NCI-H1105 (cell line): ENCODE data around the gene SCRN2.

Experiments used
- DNase-seq: peaks from one replicate; lab custom pipeline; 2025; lab: John Stamatoyannopoulos, UW

SCRN2 gene

DNA sequence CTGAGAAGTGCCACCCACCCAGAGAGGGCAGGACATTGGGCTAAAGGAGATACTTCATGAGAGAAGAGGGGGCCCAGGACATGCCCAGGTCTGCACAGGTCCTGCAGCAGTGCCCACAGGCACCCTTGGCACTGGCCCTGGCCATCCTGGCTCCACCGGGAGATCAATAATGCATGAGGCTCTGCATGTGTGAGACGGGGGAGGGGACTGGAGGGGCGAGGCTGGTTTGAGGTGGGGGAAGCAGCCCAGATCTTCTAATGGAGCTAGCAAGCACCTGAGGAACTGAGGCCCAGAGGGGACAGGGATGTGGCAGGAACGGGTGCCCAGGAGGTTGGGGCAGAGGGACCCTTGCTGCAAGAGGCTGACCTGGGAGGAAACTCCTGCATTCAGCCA is 20.0 kb downstream of the SCRN2 start:
- no peak for DNase-seq

- no peak for DNase-seq
Measured at GRCh38 chr17:47820033-47820789, 20.9 kb downstream of the SCRN2 start.

DNA sequence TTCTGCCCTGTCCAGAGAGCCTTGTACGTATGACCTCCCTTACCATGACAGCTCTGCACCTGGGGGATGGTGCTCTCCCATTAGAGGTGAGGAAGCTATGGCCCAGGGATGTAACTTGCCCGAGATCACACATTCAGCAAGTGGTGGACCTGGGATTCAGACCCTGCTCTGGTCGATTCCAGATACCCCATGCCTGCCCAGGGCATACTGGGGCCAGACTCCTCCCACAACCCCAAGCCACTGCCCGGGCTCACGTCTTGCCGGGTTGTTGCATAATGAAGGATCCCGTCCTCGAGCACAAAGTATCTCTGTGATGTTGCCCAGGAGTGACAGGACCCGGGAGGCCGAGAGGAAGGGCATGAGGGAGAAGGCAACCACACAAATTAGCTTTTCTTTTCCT is 21.6 kb downstream of the SCRN2 start:
- no peak for DNase-seq

DNA sequence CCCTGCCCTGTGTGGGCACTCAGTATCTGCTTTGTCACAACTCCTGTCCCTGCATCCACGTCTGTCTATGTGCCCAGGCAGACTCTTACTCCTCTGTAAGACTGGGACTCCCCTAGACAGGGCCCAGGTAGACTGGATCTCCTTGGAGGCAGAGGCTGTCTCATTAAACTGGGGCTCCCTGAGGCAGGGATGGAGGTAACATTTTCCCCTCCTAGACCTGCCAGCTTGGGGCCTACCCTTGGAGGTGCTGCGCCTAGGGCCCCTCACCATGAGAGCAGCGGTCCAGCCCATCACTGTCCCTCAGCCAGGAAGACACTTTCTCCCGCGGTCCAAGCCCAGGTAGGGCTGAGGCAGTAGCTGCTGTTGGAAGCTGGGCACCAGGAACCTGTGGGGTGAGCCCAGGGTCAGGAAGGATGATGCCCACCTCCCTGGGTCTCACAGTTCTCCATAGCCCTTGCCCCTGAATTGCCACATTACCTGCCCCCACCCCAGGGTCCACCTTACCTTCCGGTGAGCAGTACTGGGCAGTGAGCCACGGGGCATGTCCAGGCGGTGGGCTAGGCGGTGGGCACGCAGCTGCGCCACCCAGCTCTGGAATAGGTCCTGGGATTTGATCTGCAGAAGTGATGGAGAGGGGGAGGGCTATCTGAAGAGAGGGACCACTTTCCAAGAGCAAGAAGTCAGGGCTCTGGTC is 22.9 kb downstream of the SCRN2 start:
- DNase-seq, result no peak

- no peak for DNase-seq
Measured at GRCh38 chr17:47816947-47817346, 24.1 kb downstream of the SCRN2 start.

DNA sequence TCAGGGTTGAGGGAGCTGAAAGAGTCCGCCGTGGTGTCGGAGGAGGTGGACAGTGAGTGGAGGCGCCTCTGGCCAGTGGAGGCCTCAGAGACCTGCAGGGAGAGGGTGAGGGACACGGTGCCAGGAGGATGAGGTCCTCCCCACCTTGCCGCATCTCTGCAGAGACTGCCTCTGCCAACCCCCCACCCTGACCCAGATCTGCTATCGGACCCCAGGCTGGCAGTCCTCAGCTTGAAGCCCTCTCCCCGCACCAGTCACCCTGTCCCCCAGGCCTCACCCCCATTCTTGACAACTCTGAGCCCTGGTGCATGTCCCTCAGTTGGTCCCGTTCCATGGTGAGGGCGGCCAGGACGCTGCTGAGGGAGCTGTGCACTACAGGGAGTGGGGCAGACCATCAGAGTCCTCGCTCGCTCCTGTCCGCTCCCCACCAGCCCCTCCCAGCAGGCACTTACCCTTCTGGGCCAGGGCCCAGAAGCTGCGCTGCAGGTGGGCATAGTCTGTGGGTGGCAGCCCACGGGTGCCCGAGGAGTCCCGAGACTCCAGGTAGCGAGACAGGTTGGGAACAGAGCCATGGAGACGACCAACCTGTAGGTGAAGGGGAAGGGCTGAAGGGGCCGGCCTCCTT is 24.9 kb downstream of the SCRN2 start:
- no peak for DNase-seq

DNA sequence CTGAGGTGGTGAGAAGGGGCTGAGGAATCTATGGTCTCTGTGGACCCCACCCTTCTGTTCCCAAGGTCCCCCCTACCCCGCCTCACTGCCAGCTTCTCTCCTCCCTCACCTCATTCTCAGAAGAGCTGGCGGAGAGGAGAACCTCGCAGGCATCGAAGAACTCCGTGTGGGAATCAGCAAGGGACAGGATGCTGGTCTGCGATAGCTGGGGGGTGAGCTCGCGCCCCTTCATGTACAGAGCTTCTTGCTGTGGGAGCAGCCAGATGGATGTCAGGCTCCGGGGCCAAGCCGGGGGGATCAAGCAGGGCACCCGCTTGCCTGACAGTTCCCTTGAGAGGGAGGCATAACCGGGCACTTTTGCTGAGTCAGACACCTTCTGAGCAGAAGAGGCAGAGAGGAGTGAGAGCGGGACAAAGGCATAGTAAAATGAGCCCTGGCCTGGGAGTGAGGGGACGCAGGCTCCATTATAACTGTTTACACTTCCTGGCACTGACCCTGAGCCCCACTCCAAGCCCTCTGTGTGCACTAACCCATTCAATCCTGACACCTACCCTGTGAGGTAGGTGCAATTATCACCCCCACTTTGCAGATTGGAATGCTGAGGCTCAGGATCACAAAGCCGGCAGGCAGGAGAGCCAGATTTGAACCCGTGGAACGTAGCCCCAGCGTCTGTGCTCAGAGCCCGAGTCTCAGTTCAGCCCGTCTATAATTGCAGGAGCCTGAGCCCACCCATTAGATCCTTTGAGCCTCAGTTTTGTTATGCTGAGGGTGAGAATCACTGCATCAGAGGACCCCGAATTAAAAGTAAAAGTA is 25.8 kb downstream of the SCRN2 start:
- no peak for DNase-seq

DNA sequence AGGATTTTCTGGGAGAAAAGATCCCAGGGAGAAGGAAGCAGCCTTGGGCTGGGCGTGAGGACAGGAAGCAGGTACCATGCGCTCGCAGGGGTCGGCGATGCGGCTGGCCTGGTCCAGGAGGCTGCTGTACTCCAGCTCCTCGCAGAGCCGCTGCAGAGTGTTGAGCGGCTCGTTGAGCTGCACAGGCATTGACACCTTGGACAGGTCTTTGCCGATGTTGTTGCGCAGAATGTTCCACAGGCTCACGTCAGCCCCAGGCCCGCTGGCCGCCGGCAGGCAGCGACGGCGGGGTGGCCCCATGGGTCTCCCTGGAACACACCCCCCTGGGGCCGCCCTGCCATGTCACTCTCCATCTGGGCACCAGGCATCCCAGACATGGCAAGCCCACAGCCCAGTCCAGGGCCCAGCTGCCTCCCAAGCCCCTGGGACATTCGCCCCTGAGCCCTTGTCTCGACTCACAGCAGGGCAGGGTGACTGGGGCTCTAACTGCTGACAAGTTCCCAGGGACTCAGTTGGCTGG is 27.5 kb downstream of the SCRN2 start:
- DNase-seq, result no peak

DNA sequence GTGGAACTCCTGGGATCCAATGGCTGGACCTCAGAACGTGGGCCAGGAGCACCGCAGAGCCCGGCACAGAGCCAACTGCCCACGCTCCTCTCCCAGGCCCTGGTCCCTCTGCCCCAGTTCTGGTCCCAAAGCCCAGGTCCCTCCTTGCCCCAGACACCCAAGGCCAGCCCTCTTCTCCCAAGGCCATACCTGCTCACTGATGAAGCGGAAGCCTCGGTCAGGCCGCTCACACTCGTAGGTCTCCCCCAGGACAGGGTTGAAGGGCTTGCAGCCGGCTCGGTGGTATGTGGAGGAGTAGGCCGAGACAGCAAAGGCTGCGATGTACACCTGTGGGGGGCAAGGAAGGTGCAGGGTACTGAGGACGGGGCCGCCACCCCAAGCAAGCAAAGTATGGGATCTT is 28.0 kb downstream of the SCRN2 start:
- DNase-seq, result no peak

DNA sequence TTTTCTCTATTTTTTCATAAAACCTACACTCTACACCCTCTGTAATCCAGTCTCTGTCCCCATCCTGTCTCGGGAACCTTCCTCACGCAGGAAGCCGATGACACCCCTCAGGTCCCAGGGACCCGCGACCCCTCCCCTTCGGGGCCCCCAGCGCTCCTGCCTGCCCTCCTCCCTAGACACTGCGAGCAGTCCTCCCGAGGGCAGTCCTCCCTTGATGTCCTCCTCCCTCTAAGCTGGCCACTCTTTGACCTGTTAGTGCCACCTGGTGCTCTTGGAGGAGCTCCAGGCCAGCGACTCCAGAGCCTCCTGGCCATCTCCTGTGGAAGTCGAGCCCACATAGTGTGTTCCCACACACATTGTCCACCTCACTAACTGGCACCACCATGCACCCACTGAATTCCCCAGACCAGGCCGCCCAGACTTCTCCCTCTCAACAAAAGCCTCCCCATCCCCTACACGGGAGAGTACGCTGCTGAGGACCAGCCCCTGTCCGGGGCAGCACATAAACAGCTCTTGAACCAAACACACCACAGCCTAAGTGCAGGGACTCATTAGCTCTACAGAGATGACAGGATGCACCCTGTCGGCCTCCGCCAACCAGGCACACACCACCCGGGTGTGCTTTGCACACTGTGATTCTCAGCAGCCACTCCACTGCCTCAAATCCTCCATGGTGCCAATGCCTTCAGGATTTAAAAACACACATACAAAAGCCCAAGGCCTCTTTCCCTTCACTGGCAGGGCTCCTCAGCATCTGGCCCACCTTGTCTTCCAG is 28.7 kb downstream of the SCRN2 start:
- DNase-seq, result no peak

GRCh38 chr17:47811709-47812108 is 29.4 kb downstream of the SCRN2 start:
- DNase-seq, result no peak

- DNase-seq, result no peak
Measured at GRCh38 chr17:47810901-47811635, 30.0 kb downstream of the SCRN2 start.

- DNase-seq, result no peak
Measured at GRCh38 chr17:47810200-47810821, 30.8 kb downstream of the SCRN2 start.

- DNase-seq, result no peak
Measured at GRCh38 chr17:47808830-47809480, 32.1 kb downstream of the SCRN2 start.

DNA sequence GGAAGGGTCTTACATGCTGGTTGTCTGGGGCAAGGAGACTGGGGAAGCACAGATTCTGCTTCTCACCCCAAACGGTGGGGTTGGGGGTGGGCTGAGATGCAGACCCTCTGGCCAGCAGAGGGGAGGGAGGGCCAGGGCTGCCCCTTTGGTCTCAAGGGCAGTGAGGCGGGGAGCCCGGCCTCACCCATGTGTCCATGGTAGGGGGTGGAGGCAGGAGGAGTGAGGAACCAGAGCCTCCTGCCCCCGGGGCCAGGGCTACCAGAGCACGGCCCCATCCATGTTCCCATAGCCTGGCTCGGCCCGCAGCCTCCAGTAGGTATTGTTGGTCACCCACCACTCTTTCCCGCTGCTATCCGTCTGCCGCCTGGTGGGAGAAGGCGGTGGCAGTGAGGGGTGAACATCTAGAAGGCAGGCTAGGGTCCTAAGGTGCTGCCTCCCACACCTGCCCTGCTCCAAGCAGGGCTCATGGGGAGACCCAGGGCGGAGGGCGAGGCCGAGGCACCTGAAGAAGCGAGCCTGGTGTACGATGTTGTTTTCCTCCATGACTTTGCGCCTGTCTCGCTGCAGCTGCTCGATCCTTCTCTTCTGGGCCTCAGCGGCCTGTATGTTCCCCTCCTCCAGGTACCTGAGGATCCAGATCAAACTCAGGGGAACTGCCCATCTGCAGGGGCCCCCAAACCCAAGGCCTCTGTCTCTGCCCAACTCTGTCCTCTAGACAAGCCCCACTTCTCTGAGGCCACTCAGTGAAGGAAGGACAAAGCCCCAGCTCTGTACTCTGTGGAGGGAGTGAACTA is 32.8 kb downstream of the SCRN2 start:
- no peak for DNase-seq

DNA sequence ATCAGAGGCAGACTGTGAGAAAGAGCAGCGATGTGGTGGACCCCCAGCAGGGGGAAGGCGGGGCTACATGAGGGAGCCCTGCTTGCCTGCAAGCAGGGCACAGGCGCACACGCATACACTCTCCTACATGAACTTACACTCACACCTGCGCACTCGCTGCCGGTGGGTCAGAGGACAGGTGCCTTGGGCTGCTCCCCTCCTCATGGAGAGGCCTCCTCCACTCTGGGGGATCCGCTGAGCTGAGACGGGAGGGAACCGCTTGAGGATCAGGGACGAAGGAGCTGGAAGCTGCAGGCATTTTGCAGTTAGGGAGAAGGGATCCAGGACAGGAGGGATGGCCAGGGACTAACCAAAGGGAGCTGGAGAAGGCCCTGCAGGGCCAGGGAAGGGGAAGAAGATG is 33.7 kb downstream of the SCRN2 start:
- DNase-seq, result no peak

GRCh38 chr17:47806913-47807255 is 34.2 kb downstream of the SCRN2 start:
- DNase-seq, result no peak

GRCh38 chr17:47806026-47806912 is 34.8 kb downstream of the SCRN2 start:
- no peak for DNase-seq
